ENCODE data around the gene ZMYM1.
"Not testable (repeated sequence)": the region's sequence is repeated elsewhere in the genome, so short reads cannot be mapped to it uniquely, and the experiment has no call there.

ZMYM1 gene

GRCh38 chr1:35079003-35079930, at the start of gene ZMYM1:
ZMYM1 (plus strand) TSS chr1:35079385; CDS start chr1:35093988, 14,603 bp downstream.
- peak; percentile 38 for DNase-seq (ENCODE audit: low read depth)

GRCh38 chr1:35029761-35030160, 49.4 kb upstream of the ZMYM1 start:
- DNase-seq (ENCODE audit: low read depth): peak; percentile 13

GRCh38 chr1:35030338-35030737, 48.8 kb upstream of the ZMYM1 start:
- no peak for DNase-seq (ENCODE audit: low read depth)

GRCh38 chr1:35030756-35031446, 48.3 kb upstream of the ZMYM1 start:
- DNase-seq (ENCODE audit: low read depth): peak; percentile 11

GRCh38 chr1:35032384-35032739, 46.8 kb upstream of the ZMYM1 start:
- DNase-seq (ENCODE audit: low read depth): no peak

DNA sequence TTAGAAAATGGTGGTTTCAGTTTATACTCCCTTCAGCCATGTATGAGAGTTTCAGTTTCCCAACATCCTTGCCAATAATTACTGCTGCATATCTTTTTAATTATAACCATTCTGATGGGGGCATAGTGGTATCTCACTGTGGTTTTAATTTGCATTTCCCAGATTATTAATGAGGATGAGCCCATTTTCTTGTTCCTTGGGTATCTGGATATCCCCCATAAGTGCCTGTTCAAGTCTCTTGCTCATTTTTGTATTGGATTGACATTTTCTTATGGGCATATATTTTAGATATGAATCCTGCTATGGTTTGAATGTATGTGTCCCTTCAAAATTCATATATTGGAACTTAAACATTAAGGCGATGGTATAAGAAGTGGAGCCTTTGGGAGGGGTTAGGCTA, 45.8 kb upstream of the ZMYM1 start:
- DNase-seq (ENCODE audit: low read depth): no peak

GRCh38 chr1:35036621-35037020, 42.6 kb upstream of the ZMYM1 start:
- DNase-seq (ENCODE audit: low read depth): no peak

DNA sequence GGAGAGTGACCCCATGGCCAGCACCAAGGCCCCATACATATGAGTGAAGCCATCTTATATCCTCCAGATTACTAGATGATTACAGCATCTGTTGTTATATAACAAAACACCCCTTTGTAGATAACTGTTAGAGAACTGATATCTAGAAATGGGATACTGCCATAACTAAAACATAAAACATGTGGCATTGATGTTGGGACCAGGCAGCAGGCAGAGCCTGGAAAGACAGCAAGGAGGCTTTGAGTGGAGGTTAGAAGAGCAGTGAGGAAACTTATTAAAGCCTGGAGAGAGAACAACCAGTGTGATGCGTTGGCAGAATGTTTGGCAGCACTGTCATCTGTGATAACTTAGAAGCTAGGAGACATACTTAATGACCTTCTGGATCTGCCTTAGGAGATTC, 42.0 kb upstream of the ZMYM1 start:
- peak; percentile 21 for DNase-seq (ENCODE audit: low read depth)

DNA sequence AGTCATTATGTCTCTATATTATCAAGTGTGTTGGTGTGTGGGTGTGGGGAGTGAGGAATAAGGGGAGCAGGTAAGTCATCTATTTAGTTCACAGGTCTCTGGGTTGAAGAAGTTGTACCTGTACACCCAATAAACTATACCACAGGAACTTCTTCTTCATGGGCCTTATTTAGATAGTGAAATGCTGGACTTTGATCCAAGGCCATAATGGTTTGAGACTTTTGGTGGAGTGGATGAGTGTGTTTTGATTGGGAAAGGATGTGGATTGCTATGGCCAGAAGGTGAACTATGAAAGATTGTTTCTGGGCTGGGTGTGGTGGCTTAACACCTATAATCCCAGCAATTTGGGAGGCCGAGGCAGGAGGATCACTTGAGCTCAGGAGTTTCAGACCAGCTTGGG, 40.5 kb upstream of the ZMYM1 start:
- DNase-seq (ENCODE audit: low read depth): no peak

GRCh38 chr1:35043498-35043897, 35.7 kb upstream of the ZMYM1 start:
- DNase-seq (ENCODE audit: low read depth): no peak

GRCh38 chr1:35044431-35044830, 34.8 kb upstream of the ZMYM1 start:
- peak; percentile 29 for DNase-seq (ENCODE audit: low read depth)

DNA sequence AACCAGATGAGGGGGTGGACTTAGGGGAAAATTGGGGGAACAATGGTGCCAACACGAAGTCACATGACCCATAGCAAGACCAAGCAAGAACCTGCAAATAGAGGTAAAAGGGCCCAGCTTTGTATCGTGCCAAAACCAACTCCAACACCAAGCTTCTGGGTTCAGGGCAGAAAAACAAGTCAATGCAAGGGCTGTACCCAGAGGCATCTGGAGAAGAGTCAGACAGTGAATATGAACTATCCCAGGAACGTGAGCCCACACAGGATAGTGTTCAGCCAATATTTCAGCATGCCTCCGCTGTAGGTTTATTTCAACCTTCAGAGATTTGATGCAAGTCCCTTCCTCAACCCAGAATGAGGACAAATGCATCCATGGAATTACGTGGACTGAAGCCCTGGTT, 32.5 kb upstream of the ZMYM1 start:
- DNase-seq (ENCODE audit: low read depth): no peak

DNA sequence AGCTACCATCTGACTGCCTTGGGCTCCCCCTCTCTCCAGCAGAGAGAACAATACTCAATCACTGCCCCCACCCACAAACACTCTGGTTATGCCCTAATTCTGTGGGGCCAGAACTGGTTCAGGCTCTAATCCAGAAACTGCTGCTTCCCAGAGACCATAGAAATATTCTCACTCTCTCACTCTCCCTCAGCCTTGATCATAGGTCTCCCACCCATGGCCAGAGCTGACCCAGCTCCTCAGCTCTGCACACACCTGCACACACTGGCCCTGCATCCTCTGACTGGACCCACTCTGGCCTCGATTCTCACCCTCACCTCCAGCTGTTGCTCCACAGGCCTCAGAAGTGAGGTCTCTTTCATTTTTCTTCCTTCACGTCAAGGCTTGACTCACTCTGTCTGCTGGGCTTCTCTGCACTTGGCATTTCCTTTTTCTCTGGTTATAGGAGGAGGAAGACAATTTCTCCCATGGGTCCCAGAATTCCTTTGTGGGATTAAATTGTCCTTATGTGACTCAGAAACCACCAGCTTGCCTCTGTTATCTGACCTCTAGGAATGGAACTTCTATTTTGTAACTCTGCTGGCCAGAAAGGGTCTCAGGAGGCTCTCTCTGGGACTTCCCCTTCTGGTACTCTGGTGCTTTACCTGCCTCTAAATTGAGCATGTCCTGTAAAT, 31.9 kb upstream of the ZMYM1 start:
- DNase-seq (ENCODE audit: low read depth): peak; percentile 98

- peak; percentile 21 for DNase-seq (ENCODE audit: low read depth)
These were observed 30.1 kb upstream of the ZMYM1 start for GRCh38 chr1:35049116-35049515.

DNA sequence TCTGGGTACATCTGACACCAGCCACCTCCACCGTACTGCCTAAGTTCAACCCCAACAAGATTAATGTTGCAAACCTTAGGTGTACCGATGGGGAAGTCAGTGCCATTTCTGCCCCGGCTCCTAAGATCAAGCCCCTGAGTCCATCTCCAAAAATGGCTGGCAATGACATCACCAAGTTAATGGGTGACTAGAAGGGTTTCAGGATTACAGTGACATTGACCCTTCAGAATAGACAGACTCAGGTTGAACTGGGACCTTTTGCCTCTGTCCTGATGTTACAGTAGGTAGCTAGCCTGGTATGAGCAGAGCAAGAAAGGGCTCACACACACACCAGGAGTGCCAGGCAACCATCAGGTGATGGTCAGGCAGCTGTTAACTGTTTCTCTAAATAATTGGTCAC, 25.8 kb upstream of the ZMYM1 start:
- DNase-seq (ENCODE audit: low read depth): no peak

DNA sequence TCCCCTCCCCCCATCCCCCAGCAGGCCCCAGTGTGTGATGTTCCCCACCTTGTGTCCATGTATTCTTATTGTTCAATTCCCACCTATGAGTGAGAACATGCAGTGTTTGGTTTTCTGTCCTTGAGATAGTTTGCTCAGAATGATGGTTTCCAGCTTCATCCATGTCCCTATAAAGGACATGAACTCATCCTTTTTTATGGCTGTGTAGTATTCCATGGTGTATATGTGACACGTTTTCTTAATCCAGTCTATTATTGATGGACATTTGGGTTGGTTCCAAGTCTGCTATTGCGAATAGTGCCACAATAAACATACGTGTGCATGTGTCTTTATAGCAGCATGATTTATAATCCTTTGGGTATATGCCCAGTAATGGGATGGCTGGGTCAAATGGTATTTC, 24.9 kb upstream of the ZMYM1 start:
- DNase-seq (ENCODE audit: low read depth): not testable (repeated sequence)

- not testable (repeated sequence) for DNase-seq (ENCODE audit: low read depth)
These were observed 20.9 kb upstream of the ZMYM1 start for GRCh38 chr1:35058321-35058720.

DNA sequence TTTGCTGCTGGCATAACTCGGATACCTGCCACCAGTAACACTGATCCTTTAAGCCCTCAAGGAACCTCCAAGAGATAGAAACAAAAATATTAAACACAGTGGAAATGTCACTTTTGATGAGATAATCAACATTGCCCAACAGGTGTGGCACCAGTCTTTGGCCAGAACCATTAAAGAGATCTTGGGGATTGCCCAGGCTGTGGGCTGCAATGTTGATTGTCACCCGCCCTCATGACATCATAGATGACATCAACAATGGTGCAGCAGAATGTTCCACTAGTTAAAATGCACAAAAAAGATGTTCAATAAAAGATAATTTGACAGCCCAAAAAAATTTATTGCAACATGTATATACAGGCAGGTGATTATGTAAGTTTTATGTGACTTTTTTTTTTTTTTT, 20.2 kb upstream of the ZMYM1 start:
- no peak for DNase-seq (ENCODE audit: low read depth)

GRCh38 chr1:35062518-35063196, 16.5 kb upstream of the ZMYM1 start:
- no peak for DNase-seq (ENCODE audit: low read depth)

DNA sequence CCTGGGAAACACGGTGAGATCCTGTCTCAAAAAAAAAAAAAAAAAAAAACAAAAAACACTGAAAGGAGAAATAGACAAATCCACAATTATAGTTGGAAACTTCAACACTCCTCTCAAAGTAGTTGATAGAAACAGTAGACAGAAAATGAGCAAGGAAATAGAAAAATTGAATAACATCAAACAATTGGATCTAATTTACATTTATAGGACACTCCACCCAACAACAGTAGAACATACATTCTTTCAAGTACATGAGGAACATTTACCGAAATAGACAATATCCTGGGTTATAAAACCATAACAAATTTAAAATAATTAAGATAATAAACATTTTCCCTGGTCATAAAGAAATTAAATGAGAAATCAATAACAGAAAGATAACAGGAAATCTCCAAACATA, 14.9 kb upstream of the ZMYM1 start:
- no peak for DNase-seq (ENCODE audit: low read depth)

- no peak for DNase-seq (ENCODE audit: low read depth)
These were observed 9.4 kb upstream of the ZMYM1 start for GRCh38 chr1:35069746-35070145.

GRCh38 chr1:35073265-35073811, 5.8 kb upstream of the ZMYM1 start:
- no peak for DNase-seq (ENCODE audit: low read depth)
